PC-9 (cell line): ENCODE results near the gene MPST. TPM values are rescaled to one million over a fixed set of nuclear protein-coding genes. Genes with fewer than 3 reads are reported as not detected.

Experiments
- BruUV-seq: library from RNA; stranded (reverse); fragments of 400-500 nt; replicated peaks from 2 replicates; lab custom pipeline; 2021; lab: Mats Ljungman, UMichigan
- CTCF ChIA-PET: fragments of 300-600 bp; sonication (Branson Sonifier 250); formaldehyde crosslinking; loops from one replicate; lab custom pipeline; 2022; ENCODE audit warnings: antibody characterized with exemption; lab: Charles Lee
- POLR2A ChIA-PET: fragments of 300-600 bp; sonication (Branson Sonifier 250); formaldehyde crosslinking; loops from one replicate; lab custom pipeline; 2022; ENCODE audit warnings: antibody characterized with exemption; ENCODE audit not compliant: unreplicated experiment; lab: Charles Lee
- DNase-seq, 2 experiments: peaks; one replicate each; pipeline versions ENCODE4 v3.0.0 to v3.0.0-alpha.2; 2015 to 2022; ENCODE audit warnings: mixed read lengths in 1 of 2
- H2AFZ ChIP-seq: fragments of 200-600 bp; sonication (generic); 2 replicates; pipeline ENCODE4 v1.8.1; 2017; ENCODE audit warnings: antibody characterized with exemption
- H3F3A ChIP-seq: fragments of 200-600 bp; sonication (generic); 2 replicates; pipeline ENCODE4 v1.8.1; 2017; ENCODE audit warnings: antibody characterized with exemption, mild to moderate bottlenecking, low read depth; ENCODE audit not compliant: insufficient read depth
- H3K27ac ChIP-seq: fragments of 200-600 bp; sonication (generic); 2 replicates; pipeline ENCODE4 v1.6.1; 2016; ENCODE audit warnings: mixed run types
- H3K27me3 ChIP-seq: fragments of 200-600 bp; sonication (generic); 2 replicates; pipeline ENCODE4 v1.6.1; 2016; ENCODE audit warnings: low read depth, mixed run types; ENCODE audit not compliant: insufficient read depth
- H3K36me3 ChIP-seq: fragments of 200-600 bp; sonication (generic); 2 replicates; pipeline ENCODE4 v1.6.1; 2016; ENCODE audit warnings: low read depth, mixed run types
- H3K4me1 ChIP-seq: fragments of 200-600 bp; sonication (generic); replicated peaks from 2 replicates; pipeline ENCODE4 v1.6.1; 2016; ENCODE audit warnings: mixed run types; ENCODE audit not compliant: insufficient read depth
- H3K4me2 ChIP-seq: fragments of 200-600 bp; sonication (generic); 2 replicates; pipeline ENCODE4 v1.6.1; 2017; ENCODE audit warnings: mixed run types
- H3K4me3 ChIP-seq: fragments of 200-600 bp; sonication (generic); 2 replicates; pipeline ENCODE4 v1.6.1; 2016; ENCODE audit warnings: mixed run types
- H3K79me2 ChIP-seq: fragments of 200-600 bp; sonication (generic); 2 replicates; pipeline ENCODE4 v1.6.1; 2017; ENCODE audit warnings: low read depth, mixed run types
- H3K9me2 ChIP-seq: fragments of 200-600 bp; sonication (generic); 2 replicates; pipeline ENCODE4 v1.8.1; 2017; ENCODE audit warnings: mild to moderate bottlenecking; ENCODE audit not compliant: insufficient read depth
- H3K9me3 ChIP-seq: fragments of 200-600 bp; sonication (generic); 2 replicates; pipeline ENCODE4 v1.8.1; 2016; ENCODE audit warnings: low read depth; ENCODE audit not compliant: insufficient read depth
- H4K20me1 ChIP-seq: fragments of 200-600 bp; sonication (generic); 2 replicates; pipeline ENCODE4 v1.8.1; 2017; ENCODE audit not compliant: insufficient read depth
- EZH2 ChIP-seq: fragments of 200-600 bp; sonication (generic); IDR thresholded peaks from 2 replicates; pipeline ENCODE4 v1.8.0; 2017; ENCODE audit warnings: antibody characterized with exemption, low read depth
- intact Hi-C: fragments of 100-400 bp; cut with micrococcal nuclease; formaldehyde crosslinking; loops from one replicate; pipeline ENCODE4 v1.10.0; 2022; ENCODE audit not compliant: unreplicated experiment
- total RNA-seq: library from RNA; stranded (reverse); gene quantifications from 2 replicates; pipeline ENCODE4 v1.2.3, GENCODE V29; 2021
- TF ChIP-seq, protein P1 (sequence below): fragments of 200-600 bp; sonication (generic); conservative IDR thresholded peaks from 2 replicates; pipeline ENCODE4 v1.6.1; 2017; ENCODE audit warnings: mixed run types, antibody characterized with exemption, mild to moderate bottlenecking, moderate library complexity

Gene MPST
- total RNA-seq, 1 experiment from 2014 or later = 75.9 TPM

DNA sequence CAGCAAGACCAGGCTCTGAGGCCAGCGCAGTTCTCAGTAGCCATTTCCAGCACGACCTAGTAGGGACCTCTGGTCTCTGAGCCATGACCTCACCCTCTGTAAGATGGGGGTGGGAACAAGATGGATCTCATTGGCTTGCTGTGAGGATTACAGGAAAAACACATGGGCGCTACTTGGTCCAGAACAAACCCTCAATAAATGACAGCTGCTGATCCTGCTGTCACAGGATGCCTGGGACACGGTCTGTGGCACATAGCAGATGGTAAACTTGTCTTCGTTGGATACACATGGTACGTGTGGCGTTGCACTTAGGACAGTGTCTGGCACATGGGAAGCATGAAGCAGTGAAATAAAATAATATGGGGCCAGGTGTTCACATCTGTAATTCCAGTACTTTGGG, 27.5 kb downstream of the MPST start:
- POLR2A ChIA-PET = no interaction called here
- CTCF ChIA-PET = no interaction called here

DNA sequence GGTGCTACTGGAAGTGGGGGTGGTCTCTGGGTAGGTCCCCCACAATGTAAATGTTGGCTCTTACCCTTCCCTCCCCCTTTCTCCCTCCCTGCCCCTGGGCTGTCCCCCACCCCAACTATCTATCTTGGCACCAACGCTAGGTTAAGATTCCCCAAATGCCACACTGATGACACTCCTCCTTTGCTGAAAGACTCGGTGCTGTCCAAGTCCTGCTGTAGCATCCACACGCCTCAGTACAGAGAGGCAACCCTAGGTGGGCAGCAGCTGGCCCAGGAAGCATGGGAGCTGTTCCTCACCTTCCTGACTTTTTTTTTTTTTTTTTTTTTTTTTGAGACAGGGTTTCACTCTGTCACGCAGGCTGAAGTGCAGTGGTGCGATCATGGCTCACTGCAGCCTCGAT, 28.6 kb downstream of the MPST start:
- Histone ChIP-seq H3K36me3 (no peaks in the 10 kb centered on the region), H3K9me3 (no peaks in the 10 kb centered on the region), H2AFZ (no peak overlapping the region), H3K79me2 (no peaks in the 10 kb centered on the region), H3K4me1 (peaks cover 25% of the 10 kb centered on the region), H3K27me3 (no peaks in the 10 kb centered on the region), H3K27ac (no peak overlapping the region), H4K20me1 (no peaks in the 10 kb centered on the region), H3K4me3 (no peak overlapping the region), H3K9me2 (no peaks in the 10 kb centered on the region), H3K4me2 (no peak overlapping the region), H3F3A (peaks cover 11% of the 10 kb centered on the region; the same call in 1 of the 2 replicates)
- CTCF ChIA-PET = interaction anchor here (0.6 kb wide), 1 partner anchor 15 kb away, joined by 7 read pairs; no protein-coding TSS in a partner anchor
- POLR2A ChIA-PET = interaction anchor here (0.6 kb wide), 1 partner anchor 519 kb away, joined by 9 read pairs; the partner anchor contains the start of gene EIF3D
- intact Hi-C loops = loop anchor here (5.0 to 10.0 kb wide), 2 partner anchors 149 to 207 kb away; no protein-coding TSS in a partner anchor
- no TSS peak for BruUV-seq
- DNase-seq = no peak
- no peak for TF ChIP-seq EZH2
- TF ChIP-seq, protein P1, sequence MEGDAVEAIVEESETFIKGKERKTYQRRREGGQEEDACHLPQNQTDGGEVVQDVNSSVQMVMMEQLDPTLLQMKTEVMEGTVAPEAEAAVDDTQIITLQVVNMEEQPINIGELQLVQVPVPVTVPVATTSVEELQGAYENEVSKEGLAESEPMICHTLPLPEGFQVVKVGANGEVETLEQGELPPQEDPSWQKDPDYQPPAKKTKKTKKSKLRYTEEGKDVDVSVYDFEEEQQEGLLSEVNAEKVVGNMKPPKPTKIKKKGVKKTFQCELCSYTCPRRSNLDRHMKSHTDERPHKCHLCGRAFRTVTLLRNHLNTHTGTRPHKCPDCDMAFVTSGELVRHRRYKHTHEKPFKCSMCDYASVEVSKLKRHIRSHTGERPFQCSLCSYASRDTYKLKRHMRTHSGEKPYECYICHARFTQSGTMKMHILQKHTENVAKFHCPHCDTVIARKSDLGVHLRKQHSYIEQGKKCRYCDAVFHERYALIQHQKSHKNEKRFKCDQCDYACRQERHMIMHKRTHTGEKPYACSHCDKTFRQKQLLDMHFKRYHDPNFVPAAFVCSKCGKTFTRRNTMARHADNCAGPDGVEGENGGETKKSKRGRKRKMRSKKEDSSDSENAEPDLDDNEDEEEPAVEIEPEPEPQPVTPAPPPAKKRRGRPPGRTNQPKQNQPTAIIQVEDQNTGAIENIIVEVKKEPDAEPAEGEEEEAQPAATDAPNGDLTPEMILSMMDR = no peak

More for the DNA sequence above, 27.5 kb downstream of the MPST start:
- no peak overlapping the region for H3K4me2 ChIP-seq
- intact Hi-C loops = loop anchor here (5.0 to 10.0 kb wide), 2 partner anchors 150 to 208 kb away; no protein-coding TSS in a partner anchor
- H3K36me3 ChIP-seq = no peaks in the 10 kb centered on the region
- H3K4me1 ChIP-seq = peaks cover 18% of the 10 kb centered on the region
- peaks cover 11% of the 10 kb centered on the region; the same call in 1 of the 2 replicates for H3F3A ChIP-seq
- DNase-seq = no peak
- TF ChIP-seq, protein P1 = no peak
- no peak for TF ChIP-seq EZH2
- no TSS peak for BruUV-seq
- H3K9me3 ChIP-seq = no peaks in the 10 kb centered on the region
- H2AFZ ChIP-seq = no peak overlapping the region
- no peaks in the 10 kb centered on the region for H4K20me1 ChIP-seq
- H3K4me3 ChIP-seq = no peak overlapping the region
- no peaks in the 10 kb centered on the region for H3K9me2 ChIP-seq
- H3K79me2 ChIP-seq = no peaks in the 10 kb centered on the region
- H3K27me3 ChIP-seq = no peaks in the 10 kb centered on the region
- H3K27ac ChIP-seq = no peak overlapping the region

DNA sequence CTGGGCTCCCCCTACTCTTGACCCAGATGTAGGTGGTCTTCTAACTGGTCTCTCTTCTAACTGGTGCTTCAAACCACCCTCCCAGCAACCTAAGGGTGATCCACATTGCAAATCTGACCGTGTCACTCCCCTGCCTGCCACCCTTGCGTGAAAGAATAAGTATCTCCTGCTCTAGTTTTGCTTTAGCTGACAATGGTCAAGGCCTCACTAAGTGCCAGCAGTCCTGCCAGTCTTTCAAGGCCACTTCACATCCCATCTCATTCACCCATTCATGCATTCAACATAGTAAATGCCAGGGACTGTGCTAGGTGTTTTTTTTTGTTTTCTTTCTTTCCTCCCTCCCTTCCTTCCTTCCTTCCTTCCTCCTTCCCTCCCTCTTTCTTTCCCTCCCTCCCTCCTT, 29.7 kb downstream of the MPST start:
- TF ChIP-seq EZH2 = no peak
- TF ChIP-seq, protein P1 = no peak
- no peaks in the 10 kb centered on the region for H3K27me3 ChIP-seq
- DNase-seq = no peak
- no TSS peak for BruUV-seq
- H3K4me3 ChIP-seq = no peak overlapping the region
- H3F3A ChIP-seq = peaks cover 10% of the 10 kb centered on the region; the same call in 1 of the 2 replicates
- no peaks in the 10 kb centered on the region for H4K20me1 ChIP-seq
- intact Hi-C loops = loop anchor here (5.0 to 10.0 kb wide), 2 partner anchors 148 to 206 kb away; no protein-coding TSS in a partner anchor
- no peaks in the 10 kb centered on the region for H3K79me2 ChIP-seq
- H3K9me3 ChIP-seq = no peaks in the 10 kb centered on the region
- H3K36me3 ChIP-seq = no peaks in the 10 kb centered on the region
- POLR2A ChIA-PET = no interaction called here
- H2AFZ ChIP-seq = no peak overlapping the region
- H3K4me1 ChIP-seq = peaks cover 16% of the 10 kb centered on the region
- H3K4me2 ChIP-seq = no peak overlapping the region
- no peaks in the 10 kb centered on the region for H3K9me2 ChIP-seq
- H3K27ac ChIP-seq = no peak overlapping the region
- CTCF ChIA-PET = interaction anchor here (0.7 kb wide), 1 partner anchor 50 kb away, joined by 3 read pairs; no protein-coding TSS in a partner anchor
